OCI-LY1 (cell line): ENCODE results near the gene GNAZ.

Source experiments
- H2AFZ ChIP-seq: fragments of 200-600 bp; sonication (generic), shearing (Covaris generic); 2 replicates; pipeline ENCODE4 v1.6.0; 2014; ENCODE audit warnings: antibody characterized with exemption, mild to moderate bottlenecking, low read length
- H3F3A ChIP-seq: fragments of 200-600 bp; sonication (generic), shearing (Covaris generic); 2 replicates; pipeline ENCODE4 v1.6.0; 2014; ENCODE audit warnings: mild to moderate bottlenecking, antibody characterized with exemption, low read length, moderate library complexity; ENCODE audit not compliant: insufficient read depth
- H3K27ac ChIP-seq: fragments of 200-600 bp; sonication (generic); 2 replicates; pipeline ENCODE4 v1.5.1; 2014; ENCODE audit warnings: low read length, mixed run types, mild to moderate bottlenecking, low read depth; ENCODE audit not compliant: poor library complexity, severe bottlenecking
- H3K27me3 ChIP-seq: fragments of 200-600 bp; sonication (generic); 2 replicates; pipeline ENCODE4 v1.6.0; 2014; ENCODE audit warnings: antibody characterized with exemption, mild to moderate bottlenecking, low read length, moderate library complexity; ENCODE audit not compliant: insufficient read depth
- H3K36me3 ChIP-seq: fragments of 200-600 bp; sonication (generic); 2 replicates; pipeline ENCODE4 v1.6.1; 2014; ENCODE audit warnings: mild to moderate bottlenecking, antibody characterized with exemption, low read length, moderate library complexity, mixed read lengths; ENCODE audit not compliant: insufficient read depth
- H3K4me1 ChIP-seq: fragments of 200-600 bp; sonication (generic); 2 replicates; pipeline ENCODE4 v1.5.1; 2014; ENCODE audit warnings: mild to moderate bottlenecking, low read length, moderate library complexity; ENCODE audit not compliant: insufficient read depth, severe bottlenecking
- H3K4me2 ChIP-seq: fragments of 200-600 bp; sonication (generic), shearing (Covaris generic); 2 replicates; pipeline ENCODE4 v1.6.1; 2014; ENCODE audit warnings: low read length
- H3K4me3 ChIP-seq: fragments of 200-600 bp; sonication (generic); 2 replicates; pipeline ENCODE4 v1.5.1; 2014; ENCODE audit warnings: low read length, low read depth, mild to moderate bottlenecking, mixed read lengths; ENCODE audit not compliant: poor library complexity, severe bottlenecking
- H3K79me2 ChIP-seq: fragments of 200-600 bp; shearing (Covaris generic); 2 replicates; pipeline ENCODE4 v1.6.1; 2016; ENCODE audit warnings: mixed run types, low read length, mixed read lengths; ENCODE audit not compliant: insufficient read depth
- H3K9ac ChIP-seq: fragments of 200-600 bp; sonication (generic), shearing (Covaris generic); 2 replicates; pipeline ENCODE4 v1.6.1; 2014; ENCODE audit warnings: mild to moderate bottlenecking, low read length, mixed read lengths
- H3K9me2 ChIP-seq: fragments of 200-600 bp; sonication (generic), shearing (Covaris generic); 2 replicates; pipeline ENCODE4 v1.6.1; 2014; ENCODE audit warnings: low read depth, mild to moderate bottlenecking, low read length, mixed read lengths
- H3K9me3 ChIP-seq: fragments of 200-600 bp; shearing (Covaris generic); 2 replicates; pipeline ENCODE4 v1.6.1; 2014; ENCODE audit warnings: low read length, mixed read lengths
- H4K20me1 ChIP-seq: fragments of 200-600 bp; sonication (generic), shearing (Covaris generic); 2 replicates; pipeline ENCODE4 v1.6.0; 2016; ENCODE audit warnings: mild to moderate bottlenecking, low read length; ENCODE audit not compliant: insufficient read depth
- EZH2 ChIP-seq: fragments of 200-600 bp; sonication (generic), shearing (Covaris generic); IDR thresholded peaks from 2 replicates; pipeline ENCODE4 v1.8.0; 2017; ENCODE audit warnings: borderline replicate concordance, mixed run types, mild to moderate bottlenecking, antibody characterized with exemption, low read length, moderate library complexity, mixed read lengths
- TF ChIP-seq, protein P1 (sequence below): fragments of 200-600 bp; sonication (generic), shearing (Covaris generic); IDR thresholded peaks from 2 replicates; pipeline ENCODE4 v1.5.1; 2017; ENCODE audit warnings: mild to moderate bottlenecking, antibody characterized with exemption, low read length, moderate library complexity, mixed read lengths

The GNAZ gene

DNA sequence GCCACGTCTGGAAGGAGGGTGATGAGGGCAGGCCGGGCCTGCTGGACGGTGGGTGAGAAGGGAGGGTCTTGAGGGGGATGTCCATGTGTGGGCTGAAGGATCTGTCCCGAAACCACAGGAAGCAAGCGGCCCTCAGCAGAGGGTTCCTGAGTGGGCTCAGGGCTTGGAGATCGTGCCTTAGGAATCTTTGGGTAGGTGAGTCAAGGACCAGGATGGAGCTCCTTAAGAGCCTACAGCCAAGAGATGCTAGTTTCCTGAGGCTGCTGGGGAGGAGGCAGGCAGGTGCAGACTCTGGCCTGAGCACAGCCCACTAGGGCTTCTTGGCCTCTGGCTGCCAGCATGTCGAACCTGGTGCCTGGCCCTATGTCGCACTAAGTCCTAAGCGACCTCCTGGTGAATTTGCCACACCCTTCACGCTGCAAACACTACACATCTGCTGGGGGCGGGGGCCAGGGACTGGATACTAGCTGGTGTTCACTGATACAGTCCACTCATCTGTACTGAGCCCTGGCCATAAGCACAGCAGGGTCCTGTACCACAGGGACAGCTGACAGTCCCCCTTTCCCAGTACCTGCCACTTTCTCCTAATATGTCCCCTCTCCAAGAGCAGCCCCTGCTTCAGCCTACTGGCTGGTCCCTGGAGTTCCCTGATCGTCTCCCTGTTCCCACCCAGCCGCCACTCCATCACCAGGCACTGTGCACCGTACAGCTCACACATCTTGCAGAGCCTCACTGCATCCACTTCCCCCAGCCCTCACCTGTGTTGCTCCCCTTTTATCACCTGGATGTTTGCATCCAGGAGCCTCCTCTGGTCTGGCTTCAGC is 19.5 kb downstream of the GNAZ start:
- Histone ChIP-seq H3K9me3 (no peaks in the 10 kb centered on the region), H3K4me2 (no peak overlapping the region), H3F3A (no peaks in the 10 kb centered on the region), H3K36me3 (no peaks in the 10 kb centered on the region), H3K9ac (no peak overlapping the region), H3K79me2 (no peaks in the 10 kb centered on the region), H4K20me1 (no peaks in the 10 kb centered on the region), H3K27me3 (no peaks in the 10 kb centered on the region), H3K9me2 (no peaks in the 10 kb centered on the region), H3K4me3 (no peak overlapping the region), H3K4me1 (no peaks in the 10 kb centered on the region), H2AFZ (no peak overlapping the region), H3K27ac (no peak overlapping the region)
- no peak for TF ChIP-seq EZH2
- TF ChIP-seq, protein P1, sequence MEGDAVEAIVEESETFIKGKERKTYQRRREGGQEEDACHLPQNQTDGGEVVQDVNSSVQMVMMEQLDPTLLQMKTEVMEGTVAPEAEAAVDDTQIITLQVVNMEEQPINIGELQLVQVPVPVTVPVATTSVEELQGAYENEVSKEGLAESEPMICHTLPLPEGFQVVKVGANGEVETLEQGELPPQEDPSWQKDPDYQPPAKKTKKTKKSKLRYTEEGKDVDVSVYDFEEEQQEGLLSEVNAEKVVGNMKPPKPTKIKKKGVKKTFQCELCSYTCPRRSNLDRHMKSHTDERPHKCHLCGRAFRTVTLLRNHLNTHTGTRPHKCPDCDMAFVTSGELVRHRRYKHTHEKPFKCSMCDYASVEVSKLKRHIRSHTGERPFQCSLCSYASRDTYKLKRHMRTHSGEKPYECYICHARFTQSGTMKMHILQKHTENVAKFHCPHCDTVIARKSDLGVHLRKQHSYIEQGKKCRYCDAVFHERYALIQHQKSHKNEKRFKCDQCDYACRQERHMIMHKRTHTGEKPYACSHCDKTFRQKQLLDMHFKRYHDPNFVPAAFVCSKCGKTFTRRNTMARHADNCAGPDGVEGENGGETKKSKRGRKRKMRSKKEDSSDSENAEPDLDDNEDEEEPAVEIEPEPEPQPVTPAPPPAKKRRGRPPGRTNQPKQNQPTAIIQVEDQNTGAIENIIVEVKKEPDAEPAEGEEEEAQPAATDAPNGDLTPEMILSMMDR = no peak

DNA sequence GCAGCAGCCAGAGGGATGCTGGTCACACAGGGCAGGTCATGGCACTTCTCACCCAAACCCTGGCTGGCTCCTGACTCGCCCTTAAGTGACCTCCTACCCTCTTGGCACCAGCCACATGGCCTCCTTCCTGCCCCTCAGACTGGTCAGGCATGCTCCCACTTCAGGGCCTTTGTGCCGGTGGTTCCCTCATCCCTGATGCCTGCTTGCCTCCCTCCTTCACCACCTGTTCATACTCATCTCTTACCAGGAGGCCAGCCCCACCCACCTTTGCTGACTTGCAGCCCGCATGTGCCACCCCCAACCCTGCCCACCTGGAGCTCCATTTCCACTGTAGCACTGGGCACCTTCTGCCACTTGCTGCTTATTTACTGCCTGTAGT is 20.1 kb downstream of the GNAZ start:
- Histone ChIP-seq H3K9ac (no peak overlapping the region), H3K36me3 (no peaks in the 10 kb centered on the region), H3K4me3 (no peak overlapping the region), H3K9me2 (no peaks in the 10 kb centered on the region), H4K20me1 (no peaks in the 10 kb centered on the region), H3K79me2 (no peaks in the 10 kb centered on the region), H3K4me2 (no peak overlapping the region), H3K9me3 (no peaks in the 10 kb centered on the region), H3K27me3 (no peaks in the 10 kb centered on the region), H2AFZ (no peak overlapping the region), H3K4me1 (no peaks in the 10 kb centered on the region), H3K27ac (no peak overlapping the region), H3F3A (no peaks in the 10 kb centered on the region)
- TF ChIP-seq, protein P1 = no peak
- TF ChIP-seq EZH2 = no peak

DNA sequence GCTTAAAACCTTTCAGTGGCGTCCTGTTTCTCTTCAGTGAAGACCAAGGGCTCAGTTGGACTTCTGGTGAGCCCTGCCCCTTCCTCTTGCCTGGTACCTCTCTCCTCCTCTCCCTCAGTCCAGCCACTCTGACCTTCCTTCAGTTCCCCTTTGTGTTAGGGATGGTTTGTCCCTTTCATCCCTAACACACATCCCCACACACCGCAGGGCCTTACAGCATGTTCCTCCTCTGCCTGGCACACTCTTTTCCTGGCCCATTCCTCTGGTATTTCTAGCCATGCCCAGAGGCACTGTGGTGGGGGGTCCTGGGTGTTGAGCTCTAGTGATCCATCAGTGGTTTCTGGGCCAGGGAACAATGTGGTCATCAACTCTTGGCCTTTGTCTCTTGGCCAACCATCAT is 21.4 kb downstream of the GNAZ start:
- no peak for TF ChIP-seq EZH2
- TF ChIP-seq, protein P1 = no peak

More for the DNA sequence above, 21.4 kb downstream of the GNAZ start:
- no peaks in the 10 kb centered on the region for H3K9me2 ChIP-seq
- no peaks in the 10 kb centered on the region for H4K20me1 ChIP-seq
- no peaks in the 10 kb centered on the region for H3K79me2 ChIP-seq
- H3K36me3 ChIP-seq = no peaks in the 10 kb centered on the region
- no peak overlapping the region for H3K4me2 ChIP-seq
- H3K4me1 ChIP-seq = no peaks in the 10 kb centered on the region
- H3K4me3 ChIP-seq = no peak overlapping the region
- H3F3A ChIP-seq = no peaks in the 10 kb centered on the region
- no peak overlapping the region for H3K9ac ChIP-seq
- H2AFZ ChIP-seq = no peak overlapping the region
- H3K9me3 ChIP-seq = no peaks in the 10 kb centered on the region
- no peaks in the 10 kb centered on the region for H3K27me3 ChIP-seq
- H3K27ac ChIP-seq = no peak overlapping the region
